Measurements from ENCODE around the gene ITM2B.

ITM2B gene

GRCh38 chr13:48318377-48318811 lies 85.4 kb downstream of the ITM2B start:
- H3K4me3 ChIP-seq (ENCODE audit: low read length) = no peak overlapping the region
- no peak for DNase-seq (ENCODE audit: low read depth)
- TF ChIP-seq CTCF (IDR thresholded peaks at IDR 0.05; ENCODE audit: insufficient read depth, low read depth, low read length, missing control alignments) = no peak

GRCh38 chr13:48318821-48319511 lies 86.0 kb downstream of the ITM2B start:
- DNase-seq (ENCODE audit: low read depth) = no peak
- TF ChIP-seq CTCF (IDR thresholded peaks at IDR 0.05; ENCODE audit: insufficient read depth, low read depth, low read length, missing control alignments) = no peak
- no peak overlapping the region for H3K4me3 ChIP-seq (ENCODE audit: low read length)

Measured in epithelial cell of esophagus (primary cell).